ENCODE results near the gene NCL.
"Not testable (repeated sequence)": the region's sequence is repeated elsewhere in the genome, so short reads cannot be mapped to it uniquely, and the experiment has no call there.

The NCL gene

DNA sequence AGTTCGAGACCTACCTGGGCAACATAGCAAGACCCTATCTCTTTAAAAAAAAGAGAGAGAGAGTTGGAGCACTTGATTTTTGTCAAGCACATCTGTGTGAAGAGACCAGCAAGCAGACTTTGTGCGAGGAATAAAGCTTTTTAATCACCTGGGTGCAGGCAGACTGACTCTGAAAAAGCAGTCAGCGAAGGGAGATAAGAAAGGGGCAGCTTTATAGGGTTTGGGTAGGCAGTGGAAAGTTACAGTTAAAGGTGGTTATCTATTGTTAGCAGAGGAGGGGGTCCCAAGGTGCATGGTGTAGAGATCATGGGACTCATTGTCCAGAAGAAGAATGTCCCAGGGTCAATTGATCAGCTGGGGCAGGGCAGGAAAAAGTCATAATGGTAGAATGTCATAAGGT, 34.4 kb downstream of the NCL start:
- DNase-seq = no peak

DNA sequence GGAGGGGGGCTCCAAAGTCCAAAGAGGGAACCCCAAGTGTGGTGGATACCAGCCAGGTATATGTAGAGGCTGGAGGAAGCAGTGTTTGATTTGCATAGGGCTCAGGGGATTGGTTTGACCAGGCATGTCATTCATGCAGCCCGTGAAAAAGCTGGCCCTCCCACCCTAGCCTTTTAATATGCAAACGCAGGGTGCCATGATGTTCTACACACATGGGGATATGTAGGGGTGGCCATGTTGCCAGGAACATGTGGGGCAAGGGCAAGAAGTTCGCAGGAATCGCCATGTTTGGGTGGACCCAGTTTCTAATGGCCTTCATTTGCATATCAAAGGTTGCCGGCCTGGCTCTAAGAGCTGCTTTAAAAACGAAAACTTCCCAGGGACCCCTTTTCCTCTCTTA, 35.1 kb downstream of the NCL start:
- DNase-seq = no peak

DNA sequence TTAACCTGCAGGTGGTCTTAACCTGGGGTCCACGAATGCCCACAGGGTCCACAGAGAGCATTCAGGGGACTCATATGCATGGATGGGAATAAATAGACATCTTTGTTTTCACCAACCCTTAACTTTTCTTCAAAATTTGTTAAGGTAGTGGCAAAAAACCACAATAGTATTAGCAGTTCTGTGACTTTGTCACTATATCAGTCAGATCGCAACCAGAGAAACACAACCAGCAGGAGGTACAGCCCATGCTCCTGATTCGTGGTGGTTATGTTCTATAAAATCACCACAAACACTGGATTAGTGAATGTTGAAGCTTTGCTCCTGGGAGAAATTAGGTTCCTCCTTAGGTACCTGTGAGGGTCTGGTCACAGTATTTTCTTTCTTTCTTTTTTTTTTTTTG, 37.2 kb downstream of the NCL start:
- no peak for DNase-seq

DNA sequence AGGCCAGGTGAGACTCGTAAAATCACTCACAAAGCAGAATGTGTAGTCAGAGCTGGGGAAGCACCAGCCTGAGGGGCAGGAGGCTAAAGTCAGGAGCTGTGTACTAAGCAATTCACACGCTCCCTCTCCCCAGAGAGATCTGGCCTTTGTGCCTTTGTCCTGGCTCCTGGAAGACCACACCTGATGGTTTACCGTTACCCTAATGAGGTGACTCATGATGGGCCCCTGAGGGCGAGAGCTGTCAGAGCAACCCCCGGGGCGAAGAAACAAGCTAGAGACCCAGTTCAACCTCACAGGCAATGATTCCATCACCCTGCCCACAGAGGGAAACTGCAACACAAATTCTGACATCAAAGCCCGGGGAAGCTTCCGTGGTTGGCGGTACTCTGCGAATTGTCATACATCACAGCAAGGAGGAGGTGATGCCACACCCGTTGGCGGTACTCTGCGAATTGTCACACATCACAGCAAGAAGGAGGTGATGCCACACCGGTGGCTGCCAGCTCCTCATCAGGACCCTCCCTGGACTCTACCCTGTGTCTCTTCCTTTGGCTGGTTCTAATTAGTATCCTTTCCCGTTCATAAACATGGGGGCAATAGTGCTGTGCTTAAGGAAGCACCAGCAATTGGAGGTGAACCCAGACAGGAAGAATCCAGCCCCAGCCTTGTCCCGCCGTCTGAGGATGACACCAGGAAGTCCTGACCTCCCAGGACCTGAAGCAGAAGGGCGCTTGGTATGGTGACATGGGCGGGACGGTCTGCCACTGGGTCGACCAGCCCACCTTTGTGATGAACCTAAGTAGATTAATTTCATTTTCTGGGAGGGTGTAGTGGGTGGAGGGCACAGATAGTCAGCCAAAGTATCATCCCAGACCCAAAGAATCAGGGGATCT, 38.2 kb downstream of the NCL start:
- DNase-seq = no peak

DNA sequence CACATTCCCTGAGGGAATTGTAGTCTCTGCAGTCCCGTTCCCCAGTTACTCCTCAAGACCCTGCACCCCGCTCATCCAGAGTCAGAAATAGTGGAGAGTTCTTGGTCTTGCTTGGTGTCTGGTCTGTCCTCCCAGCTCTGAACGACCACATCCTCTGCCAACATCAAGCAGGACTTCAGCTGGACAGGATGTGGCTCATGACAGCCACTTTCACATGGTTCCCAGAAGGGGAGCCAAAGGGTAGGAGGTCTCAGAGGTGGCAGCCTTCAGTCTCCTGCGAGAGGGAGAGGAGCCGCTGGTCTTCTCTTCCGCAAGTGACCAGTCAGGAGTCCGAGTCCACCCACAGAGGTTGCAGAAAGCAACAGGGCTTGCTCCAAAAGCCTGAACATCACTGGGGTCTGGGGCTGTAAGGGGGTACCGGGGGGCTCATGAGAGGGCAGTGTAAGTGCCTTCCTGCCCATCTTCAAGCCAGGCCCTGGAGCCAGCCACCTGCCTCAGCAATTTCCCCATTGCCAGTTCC, 38.9 kb downstream of the NCL start:
- no peak for DNase-seq

DNA sequence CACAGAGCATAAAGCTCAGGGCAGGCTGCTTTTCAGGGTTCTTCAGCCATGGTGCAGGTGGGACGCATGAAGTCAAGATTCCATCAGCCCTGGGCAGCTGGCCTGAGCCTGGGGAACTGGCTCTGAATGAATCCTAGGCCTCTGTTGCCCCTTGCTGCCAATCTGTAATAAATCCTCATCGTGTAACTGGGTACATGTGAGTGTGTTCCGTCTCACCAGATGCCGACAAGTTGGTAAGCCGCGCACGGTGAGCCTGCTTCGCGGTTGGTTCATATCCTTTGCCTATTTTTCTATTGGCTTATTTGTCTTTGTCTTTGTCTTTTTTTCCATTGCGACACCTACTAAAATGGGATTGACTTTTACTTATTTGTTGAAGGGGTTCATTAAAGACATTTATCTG, 41.1 kb downstream of the NCL start:
- no peak for DNase-seq

DNA sequence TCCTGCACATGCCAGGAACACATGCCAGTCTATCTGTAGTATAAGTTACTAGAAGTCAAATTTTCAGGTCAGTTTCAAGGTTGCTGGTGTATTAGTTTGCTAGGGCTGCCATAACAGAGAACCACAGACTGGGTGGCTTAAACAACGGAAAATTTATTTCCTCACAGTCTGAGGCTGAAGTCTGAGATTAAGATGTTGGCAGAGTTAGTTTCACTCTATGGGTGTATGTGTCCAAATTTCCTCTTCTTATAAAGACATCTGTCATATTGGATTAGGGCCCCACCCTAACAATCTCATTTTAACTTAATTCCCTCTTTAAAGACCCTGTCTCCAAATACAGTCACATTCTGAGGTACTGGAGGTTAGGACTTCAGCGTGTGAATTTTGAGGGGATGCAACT, 42.2 kb downstream of the NCL start:
- DNase-seq = no peak

DNA sequence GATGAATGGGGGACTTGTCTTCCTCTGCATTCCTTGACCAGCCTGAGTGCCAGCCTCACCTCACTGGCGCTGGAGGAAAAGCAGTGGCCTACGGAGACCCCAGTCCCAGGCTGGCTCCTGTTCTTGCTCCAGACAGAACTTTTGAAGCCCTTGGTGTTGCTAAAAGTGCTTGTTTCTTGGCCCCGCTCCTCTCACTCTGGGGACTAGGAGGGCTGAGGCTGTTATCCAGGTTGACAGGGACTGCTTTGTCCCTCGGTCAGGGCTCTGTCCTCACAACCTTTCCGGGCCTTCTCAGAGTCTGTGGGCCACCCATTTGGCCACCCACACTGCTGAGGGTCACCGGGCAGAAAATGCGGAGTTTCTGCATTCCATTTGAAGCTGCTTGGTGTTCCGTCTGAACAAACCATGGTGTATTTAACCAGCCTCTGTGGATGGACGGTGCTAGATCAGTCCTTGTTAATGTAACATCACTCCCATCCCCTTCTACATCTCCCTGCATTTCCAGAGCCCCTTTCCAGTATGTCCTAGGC, 43.2 kb downstream of the NCL start:
- DNase-seq = no peak

DNA sequence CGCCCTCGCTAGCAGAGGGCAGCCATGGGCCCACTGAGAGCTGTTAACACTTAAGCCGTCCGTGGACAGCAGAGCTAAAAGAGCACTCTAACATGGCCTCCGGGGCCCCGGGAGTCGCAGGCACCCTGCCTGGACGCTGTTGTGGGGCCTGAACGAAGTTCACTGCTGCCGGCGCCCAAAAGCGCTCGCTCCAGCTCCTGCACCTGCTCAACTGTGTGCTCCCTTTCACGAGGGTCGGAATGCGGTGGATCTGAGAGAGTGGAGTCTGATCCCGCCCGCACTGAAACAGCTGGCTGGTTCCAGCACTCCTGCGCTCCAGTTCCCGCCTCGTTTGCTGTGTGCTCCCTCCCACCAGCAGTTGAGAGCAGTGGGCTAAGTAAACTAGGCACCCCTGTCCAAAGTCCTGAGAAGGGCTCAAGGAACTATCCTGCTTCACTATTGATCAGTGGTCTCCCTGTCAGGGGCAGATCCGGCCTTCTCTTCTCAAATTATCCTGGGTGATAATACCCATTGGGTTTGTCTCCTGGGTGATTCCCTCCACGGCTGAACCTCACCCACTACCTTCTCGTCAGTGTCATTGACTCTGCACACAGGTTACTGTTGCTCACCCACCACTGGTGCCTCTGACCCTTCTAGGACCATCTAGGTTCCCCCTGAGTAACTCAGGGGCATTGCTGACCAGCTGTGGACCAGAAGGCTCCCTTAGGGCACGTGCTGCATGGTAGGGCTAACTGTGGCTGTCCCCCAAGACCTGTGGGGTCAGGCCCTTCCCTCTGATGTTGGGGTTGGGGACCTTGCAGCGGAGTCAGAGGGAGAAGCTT, 45.3 kb downstream of the NCL start:
- no peak for DNase-seq

DNA sequence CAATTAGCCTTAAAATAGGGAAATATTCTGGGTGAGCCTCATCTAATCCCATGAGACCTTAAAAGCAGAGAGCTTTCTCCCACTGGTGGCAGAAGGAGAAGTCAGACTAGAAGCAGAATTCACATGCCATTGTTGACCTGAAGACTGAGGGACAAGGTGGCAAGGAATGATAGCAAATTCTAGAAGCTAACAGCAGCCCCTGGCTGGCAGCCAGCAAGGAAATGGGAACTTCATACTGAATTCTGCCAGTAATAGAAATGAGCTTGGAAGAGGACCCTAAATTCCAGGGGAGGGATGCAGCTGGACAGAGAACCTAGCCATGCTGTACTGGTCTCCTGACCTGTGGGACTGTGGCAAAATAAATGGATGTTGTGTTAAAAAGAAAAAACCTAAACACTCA, 49.3 kb downstream of the NCL start:
- no peak for DNase-seq

DNA sequence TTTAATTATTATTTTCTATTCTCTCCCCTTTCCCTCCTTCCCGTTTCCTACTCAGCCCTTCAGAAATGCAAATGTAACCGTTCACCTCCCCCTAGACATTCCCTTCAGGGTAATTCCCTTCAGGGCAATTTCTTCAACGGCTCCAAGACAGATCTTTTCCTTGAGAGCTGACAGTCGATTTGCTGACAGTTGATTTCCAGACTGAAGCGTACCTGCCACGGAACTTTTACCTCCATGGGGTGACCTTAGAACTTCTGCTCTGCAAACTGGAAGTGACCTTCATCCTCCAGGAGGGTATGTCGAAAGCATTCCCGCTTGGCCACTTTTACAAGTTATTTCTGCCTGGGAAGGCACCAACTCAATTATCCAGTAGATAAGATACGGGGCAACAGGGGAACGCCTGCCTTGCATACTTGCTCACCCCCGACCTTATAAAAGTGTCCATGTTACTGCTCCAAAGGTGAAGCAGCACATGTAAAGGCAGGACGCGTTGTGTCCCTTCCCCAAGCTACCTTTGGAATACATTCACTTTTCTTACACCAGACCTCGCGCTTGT, 50.3 kb downstream of the NCL start:
- no peak for DNase-seq

DNA sequence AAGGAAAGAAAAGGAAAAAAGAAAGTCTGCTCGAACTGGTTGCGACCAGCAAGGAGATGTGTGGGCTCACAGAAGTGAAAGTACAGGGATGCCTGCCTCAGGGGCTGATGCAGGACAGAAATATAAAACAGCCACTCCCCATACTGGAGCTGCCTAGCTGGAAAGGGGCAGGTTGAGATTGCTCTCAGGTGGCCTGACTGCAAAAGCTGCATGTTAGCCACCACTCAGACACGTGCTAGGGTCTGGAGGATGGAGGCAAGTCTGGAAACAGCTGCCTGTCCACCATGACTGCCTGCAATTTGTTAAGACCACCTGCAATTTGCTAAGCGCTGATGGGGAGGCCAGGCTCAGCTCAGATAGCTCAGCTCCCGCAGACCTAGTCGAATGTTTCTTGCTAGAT, 50.8 kb downstream of the NCL start:
- no peak for DNase-seq

DNA sequence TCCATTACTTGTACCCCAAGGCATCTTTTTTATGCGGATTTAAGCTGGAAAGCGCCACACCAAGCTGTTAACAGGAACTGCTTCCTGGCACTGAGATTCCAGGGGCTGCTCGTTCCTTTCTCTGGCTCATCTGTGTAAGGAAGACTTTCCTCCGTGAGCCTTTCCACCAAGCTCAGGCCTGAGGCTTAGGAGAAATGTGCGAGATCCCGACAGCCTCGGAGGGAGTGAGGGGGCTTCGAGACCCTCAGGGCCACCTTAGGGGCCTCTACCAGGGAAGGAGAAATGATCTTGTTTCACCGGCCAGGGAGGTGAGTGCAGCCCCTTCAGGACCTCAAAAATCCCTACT, 51.7 kb downstream of the NCL start:
- DNase-seq = no peak

DNA sequence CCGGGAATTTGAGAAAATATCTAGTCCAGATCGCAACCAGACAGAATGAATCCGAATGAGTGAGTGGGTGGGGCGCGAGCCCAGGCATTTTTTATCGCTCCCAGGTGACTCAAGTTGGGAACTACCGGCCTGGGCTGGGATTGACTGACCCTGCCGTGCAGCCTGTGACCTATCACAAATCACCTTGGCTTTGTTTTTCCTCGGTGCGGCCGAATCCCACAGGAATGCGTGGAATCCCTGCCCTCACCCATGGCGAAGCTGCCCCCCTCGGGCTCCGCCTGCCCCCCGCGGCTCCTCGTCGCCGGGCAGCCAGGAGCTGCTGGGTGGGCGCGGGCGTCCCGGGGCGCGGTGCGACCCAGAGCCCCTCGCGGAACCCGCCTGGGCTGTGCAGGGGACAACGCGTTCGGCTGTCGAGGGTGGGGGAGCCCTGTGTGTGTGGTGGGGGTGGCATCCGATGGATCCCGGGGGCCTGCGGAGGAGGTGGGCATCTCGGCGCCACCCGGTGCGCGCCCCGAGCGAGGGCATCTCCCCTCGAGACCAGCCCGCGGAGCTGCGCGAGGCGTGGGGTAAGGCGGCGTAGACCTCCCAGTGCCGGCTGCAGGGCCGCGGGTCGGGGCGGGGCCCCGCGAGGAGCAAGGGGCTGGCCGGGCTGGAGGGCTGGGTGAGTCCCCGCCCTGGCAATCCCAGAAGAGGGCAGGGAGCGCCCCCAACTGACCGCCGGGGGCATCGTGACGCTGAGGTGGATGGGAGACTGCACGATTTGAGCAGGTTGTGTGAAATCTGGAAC, 52.3 kb downstream of the NCL start:
- DNase-seq = peak; percentile 76

DNA sequence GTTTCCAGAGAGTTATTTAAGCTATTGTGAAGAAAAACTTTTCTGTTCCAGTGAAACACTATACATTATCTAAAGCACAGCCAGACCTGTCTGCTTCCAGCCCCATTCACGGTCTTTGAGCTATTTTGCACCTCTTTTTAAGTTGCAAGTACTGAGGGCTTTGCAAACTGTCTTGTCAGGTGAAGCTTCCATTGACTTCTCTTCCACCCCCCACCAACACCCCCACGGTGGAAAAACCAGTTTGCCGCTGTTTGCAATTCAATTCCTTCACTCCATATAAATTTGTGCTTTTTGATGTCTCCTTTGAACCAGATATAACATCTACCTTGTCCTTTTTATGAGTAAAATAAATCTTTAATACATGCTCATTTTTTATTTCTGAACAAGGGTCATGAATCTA, 53.0 kb downstream of the NCL start:
- DNase-seq = no peak

DNA sequence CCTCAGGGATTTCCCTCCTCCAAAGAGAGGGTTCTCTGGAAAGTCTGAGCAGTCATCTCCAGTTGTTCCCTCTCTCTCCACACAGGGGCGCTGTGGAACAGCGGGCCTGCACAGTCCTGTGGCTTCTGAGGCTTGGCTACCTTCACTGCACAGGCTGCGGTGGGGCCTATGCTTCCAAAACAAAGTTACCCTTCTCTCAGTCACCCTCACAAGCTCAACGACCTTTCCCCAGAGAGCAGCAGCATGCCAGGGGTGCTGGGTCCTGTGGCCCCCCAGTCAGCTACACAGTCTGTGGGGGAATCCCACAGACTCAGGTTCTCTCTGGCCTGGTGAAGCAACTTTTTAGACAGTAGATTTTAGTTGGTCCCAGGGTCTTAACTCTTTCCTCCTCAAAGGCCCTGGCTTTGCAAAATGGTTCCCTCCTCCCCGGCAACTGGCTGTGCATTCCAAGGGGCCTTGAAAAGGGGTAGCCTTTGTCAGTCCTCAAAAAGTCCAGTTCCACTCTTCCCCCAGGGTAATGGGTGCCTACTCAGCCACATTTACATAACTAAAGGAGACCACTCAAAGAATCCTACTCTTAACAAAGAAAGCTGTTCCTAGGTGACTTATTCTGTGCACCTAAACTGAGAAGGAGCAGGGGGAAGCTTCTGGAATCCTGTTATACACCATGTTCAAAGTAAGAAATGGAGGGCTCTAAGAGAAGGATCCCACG, 53.8 kb downstream of the NCL start:
- no peak for DNase-seq

DNA sequence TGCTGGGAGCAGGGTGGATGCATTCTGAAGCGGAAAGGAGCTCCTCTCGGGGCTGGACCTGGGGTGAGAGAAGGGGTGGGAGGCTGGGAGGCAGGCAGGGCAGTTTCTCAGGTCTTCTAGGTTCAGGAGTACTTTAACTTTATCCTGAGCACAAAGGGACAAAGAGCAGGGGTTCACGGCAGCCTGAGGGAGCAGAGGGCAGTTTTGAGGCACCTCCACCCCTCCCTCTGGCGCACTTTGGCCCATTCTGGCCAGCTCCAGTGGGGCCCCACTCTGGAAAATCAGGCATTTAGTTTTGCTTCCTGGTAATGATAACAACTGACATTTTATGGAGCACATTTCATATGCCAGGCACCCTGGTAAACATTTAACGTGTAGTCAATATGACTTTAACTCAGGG, 54.5 kb downstream of the NCL start:
- DNase-seq = no peak

DNA sequence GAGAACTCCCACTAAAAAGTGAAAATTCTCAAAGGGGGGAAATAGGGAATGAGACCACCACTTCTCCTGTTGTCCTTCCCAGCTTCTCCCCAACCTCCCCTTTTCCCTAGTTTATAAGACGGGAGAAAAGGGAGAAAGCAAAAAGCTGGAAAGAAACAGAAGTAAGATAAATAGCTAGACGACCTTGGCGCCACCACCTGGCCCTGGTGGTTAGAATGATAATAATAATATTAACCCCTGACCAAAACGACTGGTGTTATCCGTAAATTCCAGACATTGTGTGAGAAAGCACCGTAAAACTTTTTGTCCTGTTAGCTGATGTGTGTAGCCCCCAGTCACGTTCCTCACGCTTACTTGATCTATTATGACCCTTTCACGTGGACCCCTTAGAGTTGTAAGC, 56.0 kb downstream of the NCL start:
- DNase-seq = not testable (repeated sequence)

DNA sequence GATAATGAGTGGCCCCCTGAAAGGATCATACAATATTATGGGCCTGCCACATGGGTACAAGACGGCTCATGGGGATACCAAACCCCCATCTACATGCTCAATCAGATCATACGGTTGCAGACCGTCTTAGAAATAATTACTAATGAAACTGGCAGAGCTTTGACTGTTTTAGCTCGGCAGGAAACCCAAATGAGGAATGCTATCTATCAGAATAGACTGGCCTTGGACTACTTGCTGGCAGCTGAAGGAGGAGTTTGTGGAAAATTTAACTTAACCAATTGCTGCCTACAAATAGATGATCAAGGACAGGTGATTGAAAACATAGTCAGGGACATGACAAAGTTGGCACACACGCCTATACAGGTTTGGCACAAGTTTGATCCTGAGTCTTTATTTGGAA, 56.6 kb downstream of the NCL start:
- DNase-seq = not testable (repeated sequence)

DNA sequence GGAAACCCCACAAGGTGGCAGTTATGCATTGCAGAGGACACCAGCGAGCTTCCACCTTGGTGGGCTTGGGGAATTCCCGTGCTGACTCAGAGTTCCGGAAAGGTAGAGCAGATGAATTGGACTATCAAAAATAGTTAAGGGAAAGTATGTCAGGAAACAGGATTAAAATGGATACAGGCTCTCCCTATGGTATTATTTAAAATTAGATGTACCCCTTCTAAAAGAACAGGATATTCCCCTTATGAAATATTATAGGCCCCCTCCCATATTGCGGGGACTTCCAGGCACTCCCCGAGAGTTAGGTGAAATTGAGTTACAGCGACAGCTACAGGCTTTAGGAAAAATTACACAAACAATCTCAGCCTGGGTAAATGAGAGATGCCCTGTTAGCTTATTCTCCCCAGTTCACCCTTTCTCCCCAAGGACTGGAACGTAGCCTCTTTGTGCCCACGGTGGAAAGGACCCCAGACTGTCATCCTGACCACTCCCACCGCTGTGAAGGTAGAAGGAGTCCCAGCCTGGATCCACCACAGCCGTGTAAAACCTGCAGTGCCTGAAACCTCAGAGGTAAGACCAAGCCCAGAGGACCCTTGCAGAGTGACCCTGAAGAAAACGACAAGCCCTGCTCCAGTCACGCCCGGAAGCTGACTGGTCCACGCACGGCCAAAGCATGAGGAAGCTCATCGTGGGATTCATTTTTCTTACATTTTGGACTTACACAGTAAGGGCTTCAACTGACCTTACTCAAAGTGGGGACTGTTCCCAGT, 58.5 kb downstream of the NCL start:
- DNase-seq = not testable (repeated sequence)

DNA sequence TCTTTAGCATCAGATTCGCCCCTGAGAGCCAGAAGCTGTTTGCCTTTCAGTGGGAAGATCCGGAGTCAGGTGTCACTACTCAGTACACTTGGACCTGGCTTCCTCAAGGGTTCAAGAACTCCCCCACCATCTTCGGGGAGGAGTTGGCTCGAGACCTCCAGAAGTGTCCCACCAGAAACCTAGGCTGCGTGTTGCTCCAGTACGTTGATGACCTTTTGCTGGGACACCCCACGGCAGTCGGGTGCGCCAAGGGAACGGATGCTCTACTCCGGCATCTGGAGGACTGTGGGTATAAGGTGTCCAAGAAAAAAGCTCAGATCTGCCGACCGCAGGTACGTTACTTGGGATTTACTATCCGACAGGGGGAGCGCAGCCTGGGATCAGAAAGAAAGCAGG, 60.1 kb downstream of the NCL start:
- DNase-seq = not testable (repeated sequence)

Data from midbrain (tissue), 1 donor.